Measurements from ENCODE around the gene CWC22.
A peak's percentile ranks its signal among the peaks of the same experiment; 100 is the strongest.
"Not testable (repeated sequence)": the region's sequence is repeated elsewhere in the genome, so short reads cannot be mapped to it uniquely, and the experiment has no call there.

The CWC22 gene

GRCh38 chr2:180006781-180007579 is at the start of gene CWC22:
TSS of gene CWC22 (minus strand) at chr2:180007297. CDS start at chr2:179993341, 13,956 bp downstream.
- Histone ChIP-seq H3K4me1 (no peaks in the 10 kb centered on the region), H3K9ac (peak within 1 kb of the TSS; percentile 87), H3K27me3 (ENCODE audit: control insufficient read depth, insufficient read depth, low read length) (no peaks in the 10 kb centered on the region), H3K36me3 (ENCODE audit: control insufficient read depth, insufficient read depth, low read length) (no peaks in the 10 kb centered on the region), H3K4me3 (ENCODE audit: low read depth, low read length) (peak within 1 kb of the TSS; percentile 84), H3K27ac (peak within 1 kb of the TSS; percentile 97), H3K4me2 (ENCODE audit: low read length) (peak within 1 kb of the TSS; percentile 84), H3K9me3 (ENCODE audit: control insufficient read depth, low read length) (no peaks in the 10 kb centered on the region), H3K79me2 (peaks cover 26% of the 10 kb centered on the region), H2AFZ (peak within 1 kb of the TSS; percentile 97)
- TF ChIP-seq CTCF (IDR thresholded peaks at IDR 0.05), result no peak

GRCh38 chr2:180056367-180057118 is 49.4 kb upstream of the CWC22 start:
- Histone ChIP-seq H3K27ac (no peak overlapping the region), H3K79me2 (no peaks in the 10 kb centered on the region)
- TF ChIP-seq CTCF (IDR thresholded peaks at IDR 0.05), result no peak

DNA sequence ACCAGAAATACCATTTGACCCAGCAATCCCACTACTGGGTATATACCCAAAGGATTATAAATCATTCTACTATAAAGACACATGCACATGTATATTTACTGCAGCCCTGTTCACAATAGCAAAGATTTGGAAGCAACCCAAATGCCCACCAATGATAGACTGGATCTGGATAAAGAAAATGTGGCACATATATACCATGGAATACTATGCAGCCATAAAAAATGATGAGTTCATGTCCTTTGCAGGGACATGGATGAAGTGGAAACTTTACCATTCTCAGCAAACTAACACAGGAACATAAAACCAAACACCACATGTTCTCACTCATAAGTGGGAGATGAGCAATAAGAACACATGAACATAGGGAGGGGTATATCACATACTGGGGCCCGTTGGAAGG is 47.5 kb upstream of the CWC22 start:
- not testable (repeated sequence) for H3K9me3 ChIP-seq (ENCODE audit: control insufficient read depth, low read length); H3K4me2 ChIP-seq (ENCODE audit: low read length); H3K27ac ChIP-seq; H3K27me3 ChIP-seq (ENCODE audit: control insufficient read depth, insufficient read depth, low read length); H3K9ac ChIP-seq; H3K79me2 ChIP-seq; H3K4me3 ChIP-seq (ENCODE audit: low read depth, low read length); H2AFZ ChIP-seq; H3K4me1 ChIP-seq; H3K36me3 ChIP-seq (ENCODE audit: control insufficient read depth, insufficient read depth, low read length)

More at GRCh38 chr2:180056367-180057118, 49.4 kb upstream of the CWC22 start:
- Histone ChIP-seq H3K9me3 (ENCODE audit: control insufficient read depth, low read length) (no peaks in the 10 kb centered on the region), H3K9ac (no peak overlapping the region), H2AFZ (no peak overlapping the region), H3K27me3 (ENCODE audit: control insufficient read depth, insufficient read depth, low read length) (no peaks in the 10 kb centered on the region), H3K4me2 (ENCODE audit: low read length) (no peak overlapping the region), H3K4me1 (no peaks in the 10 kb centered on the region), H3K4me3 (ENCODE audit: low read depth, low read length) (no peak overlapping the region), H3K36me3 (ENCODE audit: control insufficient read depth, insufficient read depth, low read length) (no peaks in the 10 kb centered on the region)

DNA sequence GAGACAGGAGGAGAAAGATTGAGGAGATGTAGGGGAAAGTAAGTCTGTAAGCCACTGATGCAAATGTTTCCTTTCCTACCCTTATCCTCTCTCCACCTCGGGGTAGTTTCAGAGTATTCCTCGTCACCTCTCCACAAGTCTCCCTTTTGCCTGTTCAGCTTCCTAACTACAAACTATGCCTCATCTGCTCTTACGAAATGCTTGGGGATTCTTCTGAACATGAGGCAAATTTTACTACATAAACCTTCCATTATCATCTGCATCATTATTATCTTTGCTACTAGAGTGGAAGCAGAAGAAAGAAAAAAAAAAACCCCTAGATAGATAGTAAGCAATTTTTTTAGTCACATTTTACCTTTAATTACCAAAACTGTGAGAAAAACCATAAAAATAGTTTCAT is 43.1 kb upstream of the CWC22 start:
- Histone ChIP-seq H3K9me3 (ENCODE audit: control insufficient read depth, low read length) (no peaks in the 10 kb centered on the region), H2AFZ (no peak overlapping the region), H3K27me3 (ENCODE audit: control insufficient read depth, insufficient read depth, low read length) (no peaks in the 10 kb centered on the region), H3K4me1 (no peaks in the 10 kb centered on the region), H3K27ac (no peak overlapping the region), H3K4me2 (ENCODE audit: low read length) (no peak overlapping the region), H3K4me3 (ENCODE audit: low read depth, low read length) (no peak overlapping the region), H3K36me3 (ENCODE audit: control insufficient read depth, insufficient read depth, low read length) (no peaks in the 10 kb centered on the region), H3K9ac (no peak overlapping the region), H3K79me2 (no peaks in the 10 kb centered on the region)
- TF ChIP-seq CTCF (IDR thresholded peaks at IDR 0.05), result no peak

GRCh38 chr2:180048251-180048650 is 41.2 kb upstream of the CWC22 start:
- H3K4me1 ChIP-seq, result no peaks in the 10 kb centered on the region
- H3K27ac ChIP-seq, result no peak overlapping the region
- no peak overlapping the region for H3K4me3 ChIP-seq (ENCODE audit: low read depth, low read length)
- H3K9me3 ChIP-seq (ENCODE audit: control insufficient read depth, low read length), result no peaks in the 10 kb centered on the region
- H3K9ac ChIP-seq, result no peak overlapping the region
- H3K36me3 ChIP-seq (ENCODE audit: control insufficient read depth, insufficient read depth, low read length), result no peaks in the 10 kb centered on the region
- no peak for TF ChIP-seq CTCF (IDR thresholded peaks at IDR 0.05)
- H3K79me2 ChIP-seq, result no peaks in the 10 kb centered on the region
- H3K27me3 ChIP-seq (ENCODE audit: control insufficient read depth, insufficient read depth, low read length), result no peaks in the 10 kb centered on the region
- no peak overlapping the region for H2AFZ ChIP-seq
- H3K4me2 ChIP-seq (ENCODE audit: low read length), result no peak overlapping the region

All from parathyroid adenoma (tissue), 2 donors.